H9 (cell line): Measurements from ENCODE around the gene IRAK1BP1. TPM values are rescaled to one million over a fixed set of nuclear protein-coding genes. Genes with fewer than 3 reads are reported as not detected.

Experiments
- DNase-seq: peaks from one replicate; pipeline ENCODE4 v3.0.0-alpha.2; 2017
- H2AFZ ChIP-seq: one replicate; pipeline ENCODE4 v1.6.1; 2013; ENCODE audit warnings: mild to moderate bottlenecking, low read length, control low read depth, moderate library complexity
- H2AK5ac ChIP-seq: 2 replicates; pipeline ENCODE4 v1.6.1; 2013; ENCODE audit warnings: low read length, control low read depth, mixed read lengths; ENCODE audit not compliant: insufficient read length
- H2BK120ac ChIP-seq: one replicate; pipeline ENCODE4 v1.6.1; 2013; ENCODE audit warnings: low read depth, mild to moderate bottlenecking, low read length, control low read depth, inconsistent platforms; ENCODE audit not compliant: poor library complexity, severe bottlenecking
- H2BK12ac ChIP-seq: 2 replicates; pipeline ENCODE4 v1.6.1; 2013; ENCODE audit warnings: low read length, control low read depth, mixed read lengths, low read depth; ENCODE audit not compliant: insufficient read length
- H2BK15ac ChIP-seq: 2 replicates; pipeline ENCODE4 v1.6.1; 2013; ENCODE audit warnings: low read depth, low read length, control low read depth
- H2BK20ac ChIP-seq: one replicate; pipeline ENCODE4 v1.6.1; 2013; ENCODE audit warnings: low read depth, mild to moderate bottlenecking, low read length, control low read depth, inconsistent platforms; ENCODE audit not compliant: poor library complexity, severe bottlenecking
- H2BK5ac ChIP-seq: 2 replicates; pipeline ENCODE4 v1.6.1; 2013; ENCODE audit warnings: low read length, control low read depth, mixed read lengths; ENCODE audit not compliant: insufficient read length
- H3K14ac ChIP-seq: 2 replicates; pipeline ENCODE4 v1.6.1; 2013; ENCODE audit warnings: low read length, control low read depth; ENCODE audit not compliant: insufficient read depth
- H3K18ac ChIP-seq: 2 replicates; pipeline ENCODE4 v1.6.1; 2013; ENCODE audit warnings: low read depth, mild to moderate bottlenecking, mixed read lengths, low read length, control low read depth; ENCODE audit not compliant: insufficient read length
- H3K23ac ChIP-seq: 2 replicates; pipeline ENCODE4 v1.6.1; 2013; ENCODE audit warnings: low read length, control low read depth, mixed read lengths, low read depth; ENCODE audit not compliant: insufficient read length
- H3K23me2 ChIP-seq: 2 replicates; pipeline ENCODE4 v1.6.1; 2013; ENCODE audit warnings: low read depth, mild to moderate bottlenecking, mixed read lengths, low read length, control low read depth; ENCODE audit not compliant: insufficient read length, poor library complexity, severe bottlenecking
- H3K27ac ChIP-seq: 2 replicates; pipeline ENCODE4 v1.5.1; 2013; ENCODE audit warnings: low read length, control low read depth, mixed read lengths, low read depth; ENCODE audit not compliant: insufficient read length
- H3K27me3 ChIP-seq: 2 replicates; pipeline ENCODE4 v1.6.1; 2013; ENCODE audit warnings: low read length, control low read depth, inconsistent platforms; ENCODE audit not compliant: insufficient read depth
- H3K4ac ChIP-seq: 2 replicates; pipeline ENCODE4 v1.6.1; 2013; ENCODE audit warnings: low read depth, mild to moderate bottlenecking, control low read depth, inconsistent platforms, low read length, moderate library complexity
- H3K4me1 ChIP-seq: 2 replicates; pipeline ENCODE4 v1.6.1; 2013; ENCODE audit warnings: low read length, control low read depth, inconsistent platforms; ENCODE audit not compliant: insufficient read depth
- H3K4me2 ChIP-seq: 2 replicates; pipeline ENCODE4 v1.6.1; 2013; ENCODE audit warnings: low read length, control low read depth, mixed read lengths; ENCODE audit not compliant: insufficient read length, insufficient read depth
- H3K56ac ChIP-seq: 2 replicates; pipeline ENCODE4 v1.6.1; 2013; ENCODE audit warnings: low read depth, mild to moderate bottlenecking, mixed read lengths, low read length, control low read depth; ENCODE audit not compliant: insufficient read length
- H3K79me1 ChIP-seq: 2 replicates; pipeline ENCODE4 v1.6.1; 2013; ENCODE audit warnings: low read depth, mild to moderate bottlenecking, moderate library complexity, low read length, control low read depth, inconsistent platforms; ENCODE audit not compliant: insufficient read depth, poor library complexity, severe bottlenecking
- H3K79me2 ChIP-seq: 2 replicates; pipeline ENCODE4 v1.6.1; 2013; ENCODE audit warnings: low read length, control low read depth, inconsistent platforms; ENCODE audit not compliant: insufficient read depth
- H3K9ac ChIP-seq: 2 replicates; pipeline ENCODE4 v1.6.1; 2013; ENCODE audit warnings: low read length, control low read depth, mixed read lengths; ENCODE audit not compliant: insufficient read length; ENCODE audit errors: extremely low read depth
- H3K9me3 ChIP-seq: one replicate; pipeline ENCODE4 v1.6.1; 2013; ENCODE audit warnings: low read depth, low read length, inconsistent platforms; ENCODE audit not compliant: control insufficient read depth
- H3T11ph ChIP-seq: one replicate; pipeline ENCODE4 v1.6.1; 2013; ENCODE audit warnings: mild to moderate bottlenecking, low read length, control low read depth, inconsistent platforms
- H4K20me1 ChIP-seq: one replicate; pipeline ENCODE4 v1.6.1; 2013; ENCODE audit not compliant: control insufficient read depth, insufficient read length, insufficient read depth
- H4K5ac ChIP-seq: 2 replicates; pipeline ENCODE4 v1.6.1; 2013; ENCODE audit warnings: low read depth, mild to moderate bottlenecking, mixed read lengths, low read length, control low read depth; ENCODE audit not compliant: insufficient read length
- H4K8ac ChIP-seq: replicated peaks from 2 replicates; pipeline ENCODE4 v1.6.1; 2013; ENCODE audit warnings: low read length, control low read depth, mixed read lengths, low read depth; ENCODE audit not compliant: insufficient read length
- H4K91ac ChIP-seq: 2 replicates; pipeline ENCODE4 v1.6.1; 2013; ENCODE audit warnings: low read depth, mild to moderate bottlenecking, moderate library complexity, mixed read lengths, low read length, control low read depth; ENCODE audit not compliant: insufficient read length
- H3K27ac Mint-ChIP-seq, 3 experiments: 2 replicates in 2 of 3; 3 replicates in 1 of 3; pipeline ENCODE4 v1.8.0; 2020 to 2021; ENCODE audit warnings: mixed read lengths in 3 of 3, mild to moderate bottlenecking in 1 of 3, moderate library complexity in 1 of 3
- H3K27me3 Mint-ChIP-seq: 2 replicates; pipeline ENCODE4 v1.8.0; 2021; ENCODE audit warnings: low read depth, mild to moderate bottlenecking, moderate library complexity, mixed read lengths
- H3K36me3 Mint-ChIP-seq, 3 experiments: 2 replicates in 2 of 3; 3 replicates in 1 of 3; pipeline ENCODE4 v1.8.0; 2020 to 2021; ENCODE audit warnings: low read depth in 3 of 3, mixed read lengths in 3 of 3; ENCODE audit not compliant: insufficient read depth in 1 of 3
- H3K4me1 Mint-ChIP-seq, 2 experiments: 2 replicates each; pipeline ENCODE4 v1.8.0; 2020; ENCODE audit warnings: mixed read lengths in 2 of 2
- H3K4me3 Mint-ChIP-seq, 2 experiments: 2 replicates in 1 of 2; 3 replicates in 1 of 2; pipeline ENCODE4 v1.8.0; 2020 to 2021; ENCODE audit warnings: mild to moderate bottlenecking in 2 of 2, mixed read lengths in 2 of 2, moderate library complexity in 1 of 2
- H3K9me3 Mint-ChIP-seq, 2 experiments: 2 replicates in 1 of 2; 3 replicates in 1 of 2; pipeline ENCODE4 v1.8.0; 2020; ENCODE audit warnings: mild to moderate bottlenecking in 2 of 2, mixed read lengths in 2 of 2, moderate library complexity in 1 of 2
- WGBS: extraction: QIAGEN DNeasy Blood & Tissue Kit; methylation state at CpG from one replicate; pipeline ENCODE4 v1.1.7; 2013; ENCODE audit warnings: missing lambda C conversion rate, low lambda C conversion rate, mixed read lengths; ENCODE audit not compliant: insufficient read length; ENCODE audit errors: extremely low coverage; 5-methylcytosine and 5-hydroxymethylcytosine counted together
- total RNA-seq: library from RNA; stranded (reverse); gene quantifications from 2 replicates; pipeline ENCODE4 v1.2.1, GENCODE V29; 2021
- TF ChIP-seq, protein P1 (sequence below): fragments of 200-600 bp; sonication (generic); conservative IDR thresholded peaks from 3 replicates; pipeline ENCODE4 v1.8.0; 2021; ENCODE audit warnings: antibody characterized with exemption, mild to moderate bottlenecking

IRAK1BP1 gene
- total RNA-seq, 1 experiment from 2014 or later = 3.8 TPM

DNA sequence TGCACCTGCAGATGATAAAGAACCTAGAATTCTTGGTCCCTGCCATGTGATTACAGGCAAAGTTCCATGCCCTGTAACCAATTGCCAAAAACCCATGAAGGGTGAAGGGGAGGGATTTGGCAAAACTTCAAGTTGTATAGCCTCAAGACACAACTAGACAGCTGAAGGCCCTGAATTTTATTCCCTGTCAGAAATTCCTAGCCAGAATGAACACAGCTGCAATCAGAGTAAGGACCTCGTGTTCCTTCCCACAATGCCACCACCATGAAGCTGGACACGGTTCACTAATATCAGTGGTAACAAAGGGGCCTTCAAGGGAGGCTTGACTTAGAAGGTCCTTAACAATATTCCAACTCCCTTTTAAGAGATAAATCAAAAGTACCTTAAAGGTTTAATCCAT lies 22.5 kb upstream of the IRAK1BP1 start:
- H3K79me2 ChIP-seq = no peaks in the 10 kb centered on the region
- H4K91ac ChIP-seq = no peak overlapping the region
- Mint-ChIP-seq H3K27me3 (no peaks in the 10 kb centered on the region), H3K4me1 (peaks cover 20 to 23% of the 10 kb centered on the region in 2 experiments), H3K4me3 (no peak overlapping the region), H3K27ac (no peak overlapping the region), H3K36me3 (peaks cover 0 to 5% (median under 1%) of the 10 kb centered on the region in 3 experiments; a peak in 1 of 7 replicates), H3K9me3 (no peaks in the 10 kb centered on the region; a peak in 1 of 5 replicates)
- H3K14ac ChIP-seq = no peak overlapping the region
- no peak overlapping the region for H3K18ac ChIP-seq
- H3K4ac ChIP-seq = no peak overlapping the region
- WGBS = no CpG with 5 or more reads among the region's 2 CpGs
- no peaks in the 10 kb centered on the region for H3K9me3 ChIP-seq
- H4K20me1 ChIP-seq = no peaks in the 10 kb centered on the region
- no peaks in the 10 kb centered on the region for H3K23me2 ChIP-seq
- H3K4me2 ChIP-seq = no peak overlapping the region
- H3T11ph ChIP-seq = no peak overlapping the region
- no peak overlapping the region for H2BK12ac ChIP-seq
- H2BK5ac ChIP-seq = no peak overlapping the region
- TF ChIP-seq, protein P1, sequence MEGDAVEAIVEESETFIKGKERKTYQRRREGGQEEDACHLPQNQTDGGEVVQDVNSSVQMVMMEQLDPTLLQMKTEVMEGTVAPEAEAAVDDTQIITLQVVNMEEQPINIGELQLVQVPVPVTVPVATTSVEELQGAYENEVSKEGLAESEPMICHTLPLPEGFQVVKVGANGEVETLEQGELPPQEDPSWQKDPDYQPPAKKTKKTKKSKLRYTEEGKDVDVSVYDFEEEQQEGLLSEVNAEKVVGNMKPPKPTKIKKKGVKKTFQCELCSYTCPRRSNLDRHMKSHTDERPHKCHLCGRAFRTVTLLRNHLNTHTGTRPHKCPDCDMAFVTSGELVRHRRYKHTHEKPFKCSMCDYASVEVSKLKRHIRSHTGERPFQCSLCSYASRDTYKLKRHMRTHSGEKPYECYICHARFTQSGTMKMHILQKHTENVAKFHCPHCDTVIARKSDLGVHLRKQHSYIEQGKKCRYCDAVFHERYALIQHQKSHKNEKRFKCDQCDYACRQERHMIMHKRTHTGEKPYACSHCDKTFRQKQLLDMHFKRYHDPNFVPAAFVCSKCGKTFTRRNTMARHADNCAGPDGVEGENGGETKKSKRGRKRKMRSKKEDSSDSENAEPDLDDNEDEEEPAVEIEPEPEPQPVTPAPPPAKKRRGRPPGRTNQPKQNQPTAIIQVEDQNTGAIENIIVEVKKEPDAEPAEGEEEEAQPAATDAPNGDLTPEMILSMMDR = no peak
- H2AK5ac ChIP-seq = no peak overlapping the region
- no peak overlapping the region for H3K27ac ChIP-seq
- H2BK15ac ChIP-seq = no peak overlapping the region
- H3K79me1 ChIP-seq = no peaks in the 10 kb centered on the region
- no peak overlapping the region for H3K23ac ChIP-seq
- H3K9ac ChIP-seq = no peak overlapping the region
- H4K8ac ChIP-seq = no peak overlapping the region
- no peak overlapping the region for H4K5ac ChIP-seq
- H3K27me3 ChIP-seq = no peaks in the 10 kb centered on the region
- H3K4me1 ChIP-seq = no peaks in the 10 kb centered on the region; the same call in 1 of the 2 replicates
- no peak overlapping the region for H2BK20ac ChIP-seq
- H2BK120ac ChIP-seq = no peak overlapping the region
- DNase-seq = no peak
- H2AFZ ChIP-seq = no peak overlapping the region
- no peak overlapping the region for H3K56ac ChIP-seq
